ENCODE data around the gene RBFOX2. TPM values are rescaled to one million over a fixed set of nuclear protein-coding genes. Genes with fewer than 3 reads are reported as not detected.
"Not testable (repeated sequence)": the region's sequence is repeated elsewhere in the genome, so short reads cannot be mapped to it uniquely, and the experiment has no call there.

RBFOX2 gene
- total RNA-seq, 2 experiments from 2014 or later, result 0.36 to 1.1 TPM

- Mint-ChIP-seq H3K27ac (no peak overlapping the region), H3K4me1 (peaks cover 3% of the 10 kb centered on the region), H3K27me3 (peaks cover 12% of the 10 kb centered on the region), H3K4me3 (no peak overlapping the region), H3K36me3 (no peaks in the 10 kb centered on the region), H3K9me3 (no peaks in the 10 kb centered on the region)
- no peak for ATAC-seq (ENCODE audit: low read depth)
- no peak for DNase-seq
- POLR2A ChIA-PET, result no interaction called here
Observed at GRCh38 chr22:36055376-36056295, 27.0 kb upstream of the RBFOX2 start.

DNA sequence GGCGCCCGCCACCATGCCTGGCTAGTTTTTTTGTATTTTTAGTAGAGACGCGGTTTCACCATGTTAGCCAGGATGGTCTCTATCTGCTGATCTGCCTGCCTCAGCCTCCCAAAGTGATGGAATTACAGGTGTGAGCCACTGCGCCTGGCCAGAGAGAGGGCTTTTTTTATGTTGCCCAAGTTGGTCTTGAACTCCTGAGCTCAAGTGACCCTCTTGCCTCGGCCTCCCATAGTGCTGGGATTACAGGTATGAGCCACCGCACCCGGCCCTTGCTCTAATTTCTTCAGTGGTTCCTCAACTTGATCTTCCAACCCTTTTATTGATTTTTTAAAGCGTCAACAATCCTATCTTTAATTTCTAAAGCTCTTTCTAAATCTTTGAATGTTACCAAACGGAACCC, 25.8 kb upstream of the RBFOX2 start:
- H3K36me3 Mint-ChIP-seq; H3K4me3 Mint-ChIP-seq; POLR2A ChIA-PET; H3K4me1 Mint-ChIP-seq; H3K27ac Mint-ChIP-seq; ATAC-seq (ENCODE audit: low read depth); DNase-seq; H3K9me3 Mint-ChIP-seq: not testable (repeated sequence)
- peaks cover 14% of the 10 kb centered on the region for H3K27me3 Mint-ChIP-seq

- H3K4me3 Mint-ChIP-seq, result no peak overlapping the region
- peaks cover 18% of the 10 kb centered on the region for H3K27me3 Mint-ChIP-seq
- H3K9me3 Mint-ChIP-seq, result no peaks in the 10 kb centered on the region
- ATAC-seq (ENCODE audit: low read depth) (no peak), DNase-seq (no peak)
- no peak overlapping the region for H3K27ac Mint-ChIP-seq
- H3K36me3 Mint-ChIP-seq, result no peaks in the 10 kb centered on the region
- peaks cover 3% of the 10 kb centered on the region for H3K4me1 Mint-ChIP-seq
- POLR2A ChIA-PET, result no interaction called here
Observed at GRCh38 chr22:36053242-36054147, 24.9 kb upstream of the RBFOX2 start.

DNA sequence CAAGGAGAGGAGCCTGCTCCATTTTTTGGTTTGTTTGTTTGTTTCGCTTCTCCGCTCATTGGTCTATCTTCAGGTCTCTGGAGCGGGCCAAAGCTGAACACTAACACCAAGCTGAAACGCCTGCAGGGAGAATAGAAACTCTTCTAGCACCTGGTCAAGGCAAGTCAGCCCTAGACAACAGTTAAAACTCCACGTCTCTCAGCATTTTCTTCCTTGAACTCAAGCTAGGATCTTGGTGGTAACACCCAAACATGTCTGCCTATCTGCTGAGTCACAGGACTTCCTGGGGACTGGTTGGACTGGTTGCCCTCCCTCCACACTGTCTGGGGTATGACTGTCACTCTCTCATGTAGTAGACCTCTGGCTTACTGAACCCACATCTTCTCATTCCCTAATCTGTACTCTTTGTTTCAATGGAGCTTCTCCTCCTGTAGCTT, 23.9 kb upstream of the RBFOX2 start:
- DNase-seq, result no peak
- no peak overlapping the region for H3K4me3 Mint-ChIP-seq

GRCh38 chr22:36049678-36049997, 21.0 kb upstream of the RBFOX2 start:
- Mint-ChIP-seq H3K27me3 (peaks cover 18% of the 10 kb centered on the region), H3K36me3 (no peaks in the 10 kb centered on the region), H3K27ac (no peak overlapping the region), H3K4me1 (peaks cover 3% of the 10 kb centered on the region), H3K4me3 (no peak overlapping the region), H3K9me3 (no peaks in the 10 kb centered on the region)
- DNase-seq (no peak), ATAC-seq (ENCODE audit: low read depth) (no peak)
- POLR2A ChIA-PET, result no interaction called here

More for the DNA sequence above, 23.9 kb upstream of the RBFOX2 start:
- Mint-ChIP-seq H3K9me3 (no peaks in the 10 kb centered on the region), H3K4me1 (peaks cover 3% of the 10 kb centered on the region), H3K36me3 (no peaks in the 10 kb centered on the region), H3K27me3 (peaks cover 18% of the 10 kb centered on the region), H3K27ac (no peak overlapping the region)
- ATAC-seq (ENCODE audit: low read depth), result peak; percentile 56
- POLR2A ChIA-PET, result interaction anchor here (0.6 kb wide), 1 partner anchor 9 kb away, joined by 3 read pairs; no protein-coding TSS in a partner anchor

DNA sequence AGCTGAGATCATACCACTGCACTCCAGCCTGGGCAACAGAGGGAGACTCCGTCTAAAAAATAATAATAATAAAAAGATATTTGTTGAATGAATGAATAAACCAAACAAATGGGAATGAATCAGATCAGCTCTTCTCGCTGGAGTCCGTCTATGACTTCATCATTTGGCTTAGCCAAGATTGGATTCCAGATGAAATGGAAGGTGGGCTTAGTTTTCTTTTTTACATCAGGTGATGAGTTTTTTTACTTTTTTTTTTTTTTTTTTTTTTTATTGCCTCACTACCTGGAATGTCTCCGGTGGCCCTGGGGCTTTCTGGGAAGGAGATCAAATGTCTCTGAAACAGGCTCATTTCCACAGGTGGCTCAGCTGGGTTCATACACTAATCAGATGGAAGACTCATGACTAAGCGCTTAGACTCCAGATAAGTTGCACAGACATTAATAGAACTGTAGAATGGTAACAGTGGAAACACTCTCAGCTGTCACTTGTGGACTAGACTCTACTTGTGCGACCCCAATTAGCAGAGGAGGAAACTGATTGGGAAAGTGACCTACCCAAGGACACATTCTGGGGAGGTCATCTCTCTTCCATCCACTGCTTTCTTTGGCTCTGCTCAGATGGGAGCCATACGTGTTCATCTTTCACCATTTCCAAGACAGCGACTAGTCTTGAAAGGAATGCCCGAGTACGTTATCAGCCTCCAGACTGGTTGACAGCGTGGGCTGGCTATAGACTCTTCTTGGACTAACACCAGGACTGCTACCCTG, 20.5 kb upstream of the RBFOX2 start:
- H3K4me1 Mint-ChIP-seq, result peaks cover 3% of the 10 kb centered on the region
- ATAC-seq (ENCODE audit: low read depth) (no peak), DNase-seq (no peak)
- H3K27me3 Mint-ChIP-seq, result peaks cover 14% of the 10 kb centered on the region
- no peaks in the 10 kb centered on the region for H3K36me3 Mint-ChIP-seq
- no peak overlapping the region for H3K27ac Mint-ChIP-seq
- POLR2A ChIA-PET, result no interaction called here
- H3K4me3 Mint-ChIP-seq, result no peak overlapping the region
- H3K9me3 Mint-ChIP-seq, result no peaks in the 10 kb centered on the region

- POLR2A ChIA-PET; H3K27ac Mint-ChIP-seq; H3K9me3 Mint-ChIP-seq; H3K4me3 Mint-ChIP-seq; DNase-seq; H3K36me3 Mint-ChIP-seq; H3K4me1 Mint-ChIP-seq; ATAC-seq (ENCODE audit: low read depth): not testable (repeated sequence)
- peaks cover 13% of the 10 kb centered on the region for H3K27me3 Mint-ChIP-seq
Observed at GRCh38 chr22:36044517-36044916, 15.9 kb upstream of the RBFOX2 start.

DNA sequence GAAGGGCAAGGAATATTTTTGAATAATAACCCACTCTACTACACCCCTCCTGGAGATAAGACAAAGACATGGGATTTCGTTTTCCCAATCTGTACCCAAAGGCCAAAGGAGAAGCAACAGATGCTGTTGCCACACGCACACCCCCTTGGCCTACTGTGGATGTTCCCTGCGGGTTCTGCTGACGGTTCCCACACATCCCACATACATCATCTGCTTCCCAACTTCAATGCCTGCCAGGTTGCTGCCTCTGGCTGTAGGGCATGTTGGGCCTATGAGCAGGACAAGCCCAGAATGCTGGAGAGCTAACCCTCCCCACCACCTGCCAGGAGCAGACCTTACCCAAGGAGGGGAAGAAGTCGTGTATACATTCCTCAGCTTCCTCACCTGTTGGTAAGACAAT, 13.6 kb upstream of the RBFOX2 start:
- Mint-ChIP-seq H3K9me3 (no peaks in the 10 kb centered on the region), H3K27me3 (peaks cover 8% of the 10 kb centered on the region), H3K4me1 (no peaks in the 10 kb centered on the region), H3K27ac (no peak overlapping the region), H3K36me3 (no peaks in the 10 kb centered on the region), H3K4me3 (no peak overlapping the region)
- POLR2A ChIA-PET, result no interaction called here
- no peak for DNase-seq
- no peak for ATAC-seq (ENCODE audit: low read depth)

- POLR2A ChIA-PET, result no interaction called here
- Mint-ChIP-seq H3K27me3 (peaks cover 22% of the 10 kb centered on the region), H3K4me3 (no peak overlapping the region), H3K4me1 (no peaks in the 10 kb centered on the region), H3K27ac (no peak overlapping the region), H3K36me3 (no peaks in the 10 kb centered on the region), H3K9me3 (no peaks in the 10 kb centered on the region)
- ATAC-seq (ENCODE audit: low read depth), result no peak
- DNase-seq, result no peak
Observed at GRCh38 chr22:36039125-36039524, 10.5 kb upstream of the RBFOX2 start.

DNA sequence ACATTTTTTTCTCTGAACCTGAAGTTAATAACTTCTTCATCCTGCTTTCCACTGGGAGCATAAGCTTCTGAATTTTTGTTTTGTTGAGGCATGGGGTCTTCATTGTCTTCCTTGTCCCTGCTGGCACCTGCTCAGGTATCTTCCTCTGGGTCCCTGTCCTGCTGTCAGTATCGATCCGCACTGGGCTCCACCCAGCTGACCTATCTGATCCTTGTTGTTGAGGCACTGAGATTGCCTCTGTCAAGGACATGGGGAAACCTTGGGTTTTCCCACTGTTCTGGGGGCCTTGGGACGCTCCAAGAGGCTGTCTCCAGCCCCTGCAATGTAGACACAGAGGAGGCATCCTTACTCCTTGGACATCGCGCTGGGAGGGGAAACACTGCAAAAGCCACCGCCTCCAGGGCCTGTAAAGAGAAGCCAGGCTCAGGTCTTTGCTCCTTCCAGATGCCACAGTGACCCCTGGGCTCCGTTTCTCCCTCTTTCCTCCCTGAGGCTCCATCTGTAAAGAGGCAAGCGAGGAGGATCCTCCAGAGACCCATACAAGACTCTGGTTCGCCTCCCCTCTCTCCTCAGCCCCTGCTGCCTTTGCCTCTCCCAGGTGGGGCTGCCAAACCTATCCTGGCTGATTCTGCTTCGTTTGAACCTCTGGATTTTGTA, 8.6 kb upstream of the RBFOX2 start:
- H3K27me3 Mint-ChIP-seq, result peaks cover 30% of the 10 kb centered on the region
- ATAC-seq (ENCODE audit: low read depth), result no peak

DNA sequence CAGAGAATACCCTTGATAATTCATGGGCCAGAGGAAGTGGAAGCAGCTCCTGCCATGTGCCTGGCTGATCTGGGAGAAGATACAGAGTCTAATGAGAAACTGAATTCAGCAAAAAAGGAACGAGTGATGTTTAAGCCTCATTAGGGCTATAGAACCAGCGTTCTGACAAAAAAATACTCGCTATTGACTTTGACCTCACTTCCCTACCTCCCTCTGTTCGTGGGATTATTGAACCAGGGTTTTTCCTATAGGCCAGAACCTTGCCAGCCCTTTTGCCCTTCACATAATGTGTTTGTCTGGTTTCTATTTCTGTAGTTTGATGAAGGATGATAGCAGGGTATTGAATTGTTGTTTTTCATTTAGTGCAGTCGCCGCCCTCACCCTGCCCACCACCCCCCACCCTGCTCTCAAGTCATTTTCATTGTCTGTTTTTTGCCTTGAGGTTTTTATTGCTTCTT, 7.6 kb upstream of the RBFOX2 start:
- H3K4me1 Mint-ChIP-seq, result no peaks in the 10 kb centered on the region
- H3K9me3 Mint-ChIP-seq, result no peaks in the 10 kb centered on the region
- no peak overlapping the region for H3K4me3 Mint-ChIP-seq
- DNase-seq, result no peak
- peaks cover 35% of the 10 kb centered on the region for H3K27me3 Mint-ChIP-seq
- POLR2A ChIA-PET, result no interaction called here
- no peaks in the 10 kb centered on the region for H3K36me3 Mint-ChIP-seq
- no peak for ATAC-seq (ENCODE audit: low read depth)
- no peak overlapping the region for H3K27ac Mint-ChIP-seq

More for the DNA sequence above, 8.6 kb upstream of the RBFOX2 start:
- Mint-ChIP-seq H3K27ac (no peak overlapping the region), H3K4me1 (no peaks in the 10 kb centered on the region), H3K4me3 (no peak overlapping the region), H3K9me3 (no peaks in the 10 kb centered on the region), H3K36me3 (no peaks in the 10 kb centered on the region)
- POLR2A ChIA-PET, result no interaction called here
- no peak for DNase-seq

GRCh38 chr22:36032611-36033010, 4.0 kb upstream of the RBFOX2 start:
- no peak for ATAC-seq (ENCODE audit: low read depth)
- POLR2A ChIA-PET, result no interaction called here
- no peak overlapping the region for H3K4me3 Mint-ChIP-seq
- H3K27me3 Mint-ChIP-seq, result peaks cover 49% of the 10 kb centered on the region
- H3K36me3 Mint-ChIP-seq, result no peaks in the 10 kb centered on the region
- peaks cover 11% of the 10 kb centered on the region for H3K4me1 Mint-ChIP-seq
- H3K9me3 Mint-ChIP-seq, result no peaks in the 10 kb centered on the region
- no peak overlapping the region for H3K27ac Mint-ChIP-seq
- DNase-seq, result no peak

- ATAC-seq (ENCODE audit: low read depth), result no peak
- POLR2A ChIA-PET, result no interaction called here
- no peak for DNase-seq
- Mint-ChIP-seq H3K36me3 (no peaks in the 10 kb centered on the region), H3K27ac (no peak overlapping the region), H3K4me1 (peaks cover 19% of the 10 kb centered on the region), H3K9me3 (no peaks in the 10 kb centered on the region), H3K4me3 (peak overlapping the region; percentile 88), H3K27me3 (peaks cover 47% of the 10 kb centered on the region)
Observed at GRCh38 chr22:36029406-36029755, 757 bp upstream of the RBFOX2 start.

Data from activated naive CD8-positive, alpha-beta T cell treated with anti-CD3 and anti-CD28 coated beads, Interleukin-2, amount 10 ng/mL, durations not matched to agents 7 days and 5 days (primary cell).